GM12891 (cell line): ENCODE measurements around the gene NEK11.

Source experiments
- DNase-seq: peaks from one replicate; pipeline ENCODE4 v3.0.0; 2011; ENCODE audit warnings: low spot score; ENCODE audit not compliant: insufficient read length
- FAIRE-seq: peaks from 2 replicates; lab custom pipeline; 2011; peaks lifted over from hg19 to GRCh38; lab: Jason Lieb, UNC
- PAX5 ChIP-seq: IDR thresholded peaks from 2 replicates; pipeline ENCODE4 v1.6.1; 2011; ENCODE audit warnings: low read length, moderate library complexity, mild to moderate bottlenecking; ENCODE audit not compliant: insufficient read depth, severe bottlenecking
- POLR2A ChIP-seq: IDR thresholded peaks from 2 replicates; pipeline ENCODE4 v1.6.1; 2011; ENCODE audit warnings: low read depth, low read length, control low read depth
- POLR2AphosphoS5 ChIP-seq: IDR thresholded peaks from 2 replicates; pipeline ENCODE4 v1.6.1; 2011; ENCODE audit warnings: low read depth, low read length, control low read depth
- POU2F2 ChIP-seq: IDR thresholded peaks from 2 replicates; pipeline ENCODE4 v1.6.1; 2011; ENCODE audit warnings: low read depth, mild to moderate bottlenecking, control low read depth, low read length, moderate library complexity
- SPI1 ChIP-seq: IDR thresholded peaks from 2 replicates; pipeline ENCODE4 v1.6.1; 2011; ENCODE audit warnings: low read depth, low read length, control low read depth
- TAF1 ChIP-seq: IDR thresholded peaks from 2 replicates; pipeline ENCODE4 v1.6.1; 2011; ENCODE audit warnings: low read depth, low read length, control low read depth

Gene NEK11

GRCh38 chr3:131072845-131073244 is 46.2 kb downstream of the NEK11 start:
- no peak for DNase-seq
- no peak for FAIRE-seq
- TF ChIP-seq PAX5 (no peak), POU2F2 (no peak), TAF1 (no peak), POLR2AphosphoS5 (no peak), SPI1 (no peak), POLR2A (no peak)

- TF ChIP-seq SPI1 (no peak), POU2F2 (no peak), PAX5 (no peak)
- DNase-seq (no peak), FAIRE-seq (peak; percentile 40)
Observed at GRCh38 chr3:131075632-131076328, 49.1 kb downstream of the NEK11 start.

- no peak for FAIRE-seq
- no peak for DNase-seq
- TF ChIP-seq POLR2A (no peak), POU2F2 (no peak), PAX5 (no peak), POLR2AphosphoS5 (no peak), SPI1 (no peak), TAF1 (no peak)
Observed at GRCh38 chr3:131077904-131078303, 51.2 kb downstream of the NEK11 start.

GRCh38 chr3:131079086-131079485 is 52.4 kb downstream of the NEK11 start:
- no peak for DNase-seq
- TF ChIP-seq SPI1: no peak
- TF ChIP-seq POLR2AphosphoS5: no peak
- TF ChIP-seq POLR2A: no peak
- TF ChIP-seq POU2F2: no peak
- TF ChIP-seq PAX5: no peak
- no peak for TF ChIP-seq TAF1
- no peak for FAIRE-seq

GRCh38 chr3:131081224-131081623 is 54.5 kb downstream of the NEK11 start:
- DNase-seq: no peak
- no peak for FAIRE-seq
- no peak for TF ChIP-seq SPI1
- no peak for TF ChIP-seq POLR2AphosphoS5

GRCh38 chr3:131082246-131082645 is 55.6 kb downstream of the NEK11 start:
- TF ChIP-seq POLR2AphosphoS5: no peak
- no peak for DNase-seq
- no peak for FAIRE-seq

- no peak for FAIRE-seq
- DNase-seq: no peak
- no peak for TF ChIP-seq PAX5
- TF ChIP-seq TAF1: no peak
- TF ChIP-seq SPI1: no peak
- TF ChIP-seq POLR2A: no peak
- no peak for TF ChIP-seq POLR2AphosphoS5
- no peak for TF ChIP-seq POU2F2
Observed at GRCh38 chr3:131082871-131083863, 56.5 kb downstream of the NEK11 start.

GRCh38 chr3:131091768-131092167 is 65.1 kb downstream of the NEK11 start:
- no peak for FAIRE-seq
- DNase-seq: no peak
- no peak for TF ChIP-seq SPI1
- TF ChIP-seq TAF1: no peak
- no peak for TF ChIP-seq POLR2AphosphoS5
- no peak for TF ChIP-seq PAX5
- TF ChIP-seq POU2F2: no peak
- TF ChIP-seq POLR2A: no peak

GRCh38 chr3:131107637-131108433 is 81.2 kb downstream of the NEK11 start:
- TF ChIP-seq TAF1: no peak
- no peak for FAIRE-seq
- no peak for DNase-seq
